ENCODE results near the gene EHMT1. TPM values are rescaled to one million over a fixed set of nuclear protein-coding genes. Genes with fewer than 3 reads are reported as not detected.

Gene EHMT1
- total and polyA plus RNA-seq, 2 experiments from 2014 or later: 162 to 177 TPM

DNA sequence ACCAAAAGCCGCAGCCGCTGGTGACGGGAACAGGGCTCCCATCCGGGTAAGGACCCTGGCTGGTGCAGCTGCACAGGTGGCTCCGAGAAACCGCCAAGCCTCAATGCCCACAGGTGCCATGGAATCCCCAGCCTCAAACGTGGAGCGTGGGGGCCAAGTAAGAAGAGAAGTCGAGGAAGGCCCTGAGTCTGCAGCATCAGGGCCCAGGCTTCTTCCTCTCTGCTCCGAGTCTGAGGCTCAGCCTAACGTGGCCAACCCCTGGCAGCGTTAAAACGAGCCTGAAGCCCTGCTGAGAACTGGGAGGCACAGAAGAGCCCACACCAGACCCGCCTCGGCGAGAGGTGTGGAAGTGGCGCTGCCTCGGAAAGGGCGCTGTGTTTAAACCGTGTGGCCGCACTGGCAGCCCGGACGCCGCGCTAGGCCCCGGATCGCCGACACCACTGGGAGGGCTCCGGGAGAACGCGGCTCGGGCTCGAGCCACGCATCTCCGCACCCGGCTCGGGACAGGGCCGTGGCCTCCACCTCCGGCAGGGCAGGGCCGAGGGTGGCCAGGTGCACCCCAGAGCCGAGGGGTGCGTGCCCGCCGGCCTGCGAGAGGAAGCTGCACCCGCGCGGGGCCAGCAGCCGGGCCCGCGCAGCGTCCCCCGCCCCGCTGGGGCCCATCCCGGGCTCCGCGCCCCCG lies 29.2 kb upstream of the EHMT1 start:
- H3K9me3 Mint-ChIP-seq: peaks cover 2% of the 10 kb centered on the region; the same call in 1 of the 3 replicates
- peaks cover 43% of the 10 kb centered on the region for H3K36me3 Mint-ChIP-seq (ENCODE audit: low read depth)
- peaks cover 5% of the 10 kb centered on the region; the same call in 2 of the 3 replicates for H3K4me1 Mint-ChIP-seq
- peaks cover 15% of the 10 kb centered on the region for H3K27me3 Mint-ChIP-seq (ENCODE audit: insufficient read depth, low read depth, poor library complexity)
- Histone ChIP-seq H4K20me1 (replicated peaks; ENCODE audit: insufficient read depth) (peaks cover 14% of the 10 kb centered on the region; the same call in 1 of the 2 replicates), H3K4me2 (peak overlapping the region; percentile 87), H3K27me3 (ENCODE audit: insufficient read depth) (no peaks in the 10 kb centered on the region), H3K79me2 (replicated peaks; ENCODE audit: insufficient read depth) (peaks cover 17% of the 10 kb centered on the region), H3K36me3 (ENCODE audit: insufficient read depth) (peaks cover 15% of the 10 kb centered on the region), H3K4me1 (ENCODE audit: insufficient read depth) (peaks cover 9% of the 10 kb centered on the region), H3F3A (replicated peaks; ENCODE audit: low read depth) (0 out of 2 replicates have a peak, but pooled peaks cover 7% of the 10 kb centered on the region), H3K9me2 (ENCODE audit: insufficient read depth) (no peaks in the 10 kb centered on the region), H2AFZ (no peak overlapping the region), H3K27ac (ENCODE audit: low read depth) (no peak overlapping the region), H3K4me3 (peak overlapping the region; percentile 79)
- H3K4me3 Mint-ChIP-seq: peak overlapping the region; percentile 88
- DNase-seq (ENCODE audit: low spot score) (peak; percentile 25), ATAC-seq (peak; percentile 5; the same call in 2 of the 3 replicates)
- H3K27ac Mint-ChIP-seq: no peak overlapping the region
- TF ChIP-seq STAT1 (IDR thresholded peaks at IDR 0.05; ENCODE audit: unreplicated experiment) (no peak), NANOG (IDR thresholded peaks at IDR 0.05; ENCODE audit: borderline replicate concordance) (no peak), ZNF114 (CRISPR knock-in tag; IDR thresholded peaks at IDR 0.05) (no peak), POLR2AphosphoS5 (IDR thresholded peaks at IDR 0.05; ENCODE audit: low read depth) (no peak), CREB1 (CRISPR knock-in tag; IDR thresholded peaks at IDR 0.05; ENCODE audit: low read depth) (no peak), EZH2phosphoT487 (IDR thresholded peaks at IDR 0.05; ENCODE audit: unreplicated experiment) (no peak)
- TF ChIP-seq, protein P1, sequence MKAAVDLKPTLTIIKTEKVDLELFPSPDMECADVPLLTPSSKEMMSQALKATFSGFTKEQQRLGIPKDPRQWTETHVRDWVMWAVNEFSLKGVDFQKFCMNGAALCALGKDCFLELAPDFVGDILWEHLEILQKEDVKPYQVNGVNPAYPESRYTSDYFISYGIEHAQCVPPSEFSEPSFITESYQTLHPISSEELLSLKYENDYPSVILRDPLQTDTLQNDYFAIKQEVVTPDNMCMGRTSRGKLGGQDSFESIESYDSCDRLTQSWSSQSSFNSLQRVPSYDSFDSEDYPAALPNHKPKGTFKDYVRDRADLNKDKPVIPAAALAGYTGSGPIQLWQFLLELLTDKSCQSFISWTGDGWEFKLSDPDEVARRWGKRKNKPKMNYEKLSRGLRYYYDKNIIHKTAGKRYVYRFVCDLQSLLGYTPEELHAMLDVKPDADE (IDR thresholded peaks at IDR 0.05): no peak
- TF ChIP-seq, protein P2, sequence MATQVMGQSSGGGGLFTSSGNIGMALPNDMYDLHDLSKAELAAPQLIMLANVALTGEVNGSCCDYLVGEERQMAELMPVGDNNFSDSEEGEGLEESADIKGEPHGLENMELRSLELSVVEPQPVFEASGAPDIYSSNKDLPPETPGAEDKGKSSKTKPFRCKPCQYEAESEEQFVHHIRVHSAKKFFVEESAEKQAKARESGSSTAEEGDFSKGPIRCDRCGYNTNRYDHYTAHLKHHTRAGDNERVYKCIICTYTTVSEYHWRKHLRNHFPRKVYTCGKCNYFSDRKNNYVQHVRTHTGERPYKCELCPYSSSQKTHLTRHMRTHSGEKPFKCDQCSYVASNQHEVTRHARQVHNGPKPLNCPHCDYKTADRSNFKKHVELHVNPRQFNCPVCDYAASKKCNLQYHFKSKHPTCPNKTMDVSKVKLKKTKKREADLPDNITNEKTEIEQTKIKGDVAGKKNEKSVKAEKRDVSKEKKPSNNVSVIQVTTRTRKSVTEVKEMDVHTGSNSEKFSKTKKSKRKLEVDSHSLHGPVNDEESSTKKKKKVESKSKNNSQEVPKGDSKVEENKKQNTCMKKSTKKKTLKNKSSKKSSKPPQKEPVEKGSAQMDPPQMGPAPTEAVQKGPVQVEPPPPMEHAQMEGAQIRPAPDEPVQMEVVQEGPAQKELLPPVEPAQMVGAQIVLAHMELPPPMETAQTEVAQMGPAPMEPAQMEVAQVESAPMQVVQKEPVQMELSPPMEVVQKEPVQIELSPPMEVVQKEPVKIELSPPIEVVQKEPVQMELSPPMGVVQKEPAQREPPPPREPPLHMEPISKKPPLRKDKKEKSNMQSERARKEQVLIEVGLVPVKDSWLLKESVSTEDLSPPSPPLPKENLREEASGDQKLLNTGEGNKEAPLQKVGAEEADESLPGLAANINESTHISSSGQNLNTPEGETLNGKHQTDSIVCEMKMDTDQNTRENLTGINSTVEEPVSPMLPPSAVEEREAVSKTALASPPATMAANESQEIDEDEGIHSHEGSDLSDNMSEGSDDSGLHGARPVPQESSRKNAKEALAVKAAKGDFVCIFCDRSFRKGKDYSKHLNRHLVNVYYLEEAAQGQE (IDR thresholded peaks at IDR 0.05; ENCODE audit: unreplicated experiment): no peak

DNA sequence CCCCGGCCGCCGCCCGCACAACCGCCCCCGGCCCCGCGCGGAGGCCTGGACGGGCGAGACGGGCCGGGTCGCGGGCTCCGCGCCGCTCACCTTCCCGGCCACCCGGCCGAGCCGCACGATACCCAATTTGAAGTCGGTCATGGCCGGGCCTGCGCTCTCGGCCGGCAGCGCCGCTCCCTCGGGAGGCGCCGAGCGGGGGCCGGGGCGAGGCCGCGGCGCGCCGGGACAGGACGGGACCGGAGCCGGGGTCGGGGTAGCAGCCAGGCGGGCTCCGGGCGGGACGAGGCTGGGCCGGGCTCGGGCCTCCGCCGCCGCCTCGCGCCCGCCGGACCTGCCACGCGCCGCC lies 28.7 kb upstream of the EHMT1 start:
- DNase-seq (ENCODE audit: low spot score) (peak; percentile 30), ATAC-seq (no peak)
- peaks cover 17% of the 10 kb centered on the region for H3K79me2 ChIP-seq (replicated peaks; ENCODE audit: insufficient read depth)
- peak overlapping the region; percentile 79; the same call in 1 of the 2 replicates for H3K4me3 ChIP-seq
- peaks cover 9% of the 10 kb centered on the region for H3K4me1 ChIP-seq (ENCODE audit: insufficient read depth)
- no peaks in the 10 kb centered on the region for H3K9me2 ChIP-seq (ENCODE audit: insufficient read depth)
- H3K27me3 Mint-ChIP-seq (ENCODE audit: insufficient read depth, low read depth, poor library complexity): peaks cover 15% of the 10 kb centered on the region
- no peak overlapping the region for H3K4me2 ChIP-seq
- no peak overlapping the region for H3K27ac ChIP-seq (ENCODE audit: low read depth)
- 0 out of 2 replicates have a peak, but pooled peaks cover 7% of the 10 kb centered on the region for H3F3A ChIP-seq (replicated peaks; ENCODE audit: low read depth)
- peaks cover 5% of the 10 kb centered on the region; the same call in 2 of the 3 replicates for H3K4me1 Mint-ChIP-seq
- peaks cover 39% of the 10 kb centered on the region for H3K36me3 Mint-ChIP-seq (ENCODE audit: low read depth)
- no peak overlapping the region for H2AFZ ChIP-seq
- peaks cover 2% of the 10 kb centered on the region; the same call in 1 of the 3 replicates for H3K9me3 Mint-ChIP-seq
- H3K27ac Mint-ChIP-seq: no peak overlapping the region
- H4K20me1 ChIP-seq (replicated peaks; ENCODE audit: insufficient read depth): peaks cover 14% of the 10 kb centered on the region; the same call in 1 of the 2 replicates
- no peak overlapping the region; the same call in 2 of the 3 replicates for H3K4me3 Mint-ChIP-seq
- peaks cover 15% of the 10 kb centered on the region for H3K36me3 ChIP-seq (ENCODE audit: insufficient read depth)
- no peaks in the 10 kb centered on the region for H3K27me3 ChIP-seq (ENCODE audit: insufficient read depth)
- TF ChIP-seq NANOG (IDR thresholded peaks at IDR 0.05; ENCODE audit: borderline replicate concordance) (no peak), CREB1 (CRISPR knock-in tag; IDR thresholded peaks at IDR 0.05; ENCODE audit: low read depth) (no peak), EZH2 (IDR thresholded peaks at IDR 0.05; ENCODE audit: low read depth, unreplicated experiment) (no peak), ZNF114 (CRISPR knock-in tag; IDR thresholded peaks at IDR 0.05) (no peak), JUNB (IDR thresholded peaks at IDR 0.05; ENCODE audit: unreplicated experiment) (no peak), POLR2AphosphoS5 (IDR thresholded peaks at IDR 0.05; ENCODE audit: low read depth) (no peak)
- TF ChIP-seq, protein P2 (IDR thresholded peaks at IDR 0.05; ENCODE audit: unreplicated experiment): no peak
